K562 treated with DMSO at 1 percent for 12 hours (cell line): ENCODE data around the gene STRN4. TPM values are rescaled to one million over a fixed set of nuclear protein-coding genes. Genes with fewer than 3 reads are reported as not detected.

Experiments
- total RNA-seq: library from RNA; unstranded; fragments of 300-600 nt; gene quantifications from 2 replicates; pipeline ENCODE4 v1.2.3, GENCODE V29; 2022; ENCODE audit not compliant: insufficient read depth

Gene STRN4
- total RNA-seq, result 66.0 and 88.6 TPM in 2 replicates

GRCh38 chr19:46746281-46747057 is at the start of gene STRN4:
TSS of gene STRN4 (minus strand) at chr19:46746450. CDS start at chr19:46746430, 20 bp downstream.

GRCh38 chr19:46788262-46788967 is 42.2 kb upstream of the STRN4 start, which contains the start of gene SLC1A5:
TSS of gene SLC1A5 (minus strand) at chr19:46788594. CDS start at chr19:46787965, 629 bp downstream.

GRCh38 chr19:46745521-46746280 is 549 bp downstream of the STRN4 start, which contains the start of gene FKRP:
TSS of gene FKRP (plus strand) at chr19:46746057. CDS start at chr19:46755451, 9,394 bp downstream.

DNA sequence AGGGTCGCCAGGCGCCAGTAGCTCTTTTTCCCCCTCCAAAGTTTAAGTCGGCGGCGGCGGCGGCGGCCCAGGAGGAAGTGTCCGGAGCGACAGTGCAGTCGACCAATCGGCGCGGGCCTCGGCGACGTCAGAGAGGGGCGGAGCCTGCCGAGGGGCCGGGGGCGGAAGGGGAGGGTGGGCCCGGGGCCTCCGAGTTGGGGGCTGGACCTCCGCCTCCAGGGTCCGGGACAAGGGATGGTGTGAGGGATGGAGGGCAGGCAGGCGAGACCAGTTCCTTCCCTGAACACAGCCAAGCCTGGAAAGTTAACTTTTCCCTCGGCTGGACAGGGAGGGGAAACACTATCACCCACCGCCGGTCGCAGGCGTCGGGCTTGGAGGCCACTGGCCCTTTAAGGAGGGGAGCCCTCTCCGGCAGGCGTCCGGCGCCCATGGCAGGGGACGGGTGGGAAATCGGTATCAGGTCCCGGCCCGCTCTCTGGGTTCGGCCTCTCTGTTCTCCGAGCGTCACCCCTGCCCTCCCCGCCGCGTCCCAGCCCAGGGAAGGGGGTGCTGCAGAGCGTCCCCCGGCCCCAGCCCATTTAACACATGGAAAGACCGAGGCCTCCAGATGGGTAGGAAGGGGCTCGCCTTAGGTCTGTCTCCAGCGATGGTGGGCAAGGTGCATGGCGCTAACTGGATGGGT is 29.1 kb downstream of the STRN4 start, which contains the start of gene PRKD2:
PRKD2 (minus strand) TSS at position 81 of the 682 bp plus-strand sequence. CDS start 744 bp downstream, outside the sequence.

Other genes with a start within 250 kb of the STRN4 start
- gene CALM3, start 145.1 kb downstream of the STRN4 start, total RNA-seq, result 232 and 346 TPM in 2 replicates
- not detected in 2 replicates for gene PTGIR, start 121.4 kb downstream of the STRN4 start, total RNA-seq
- not detected in 2 replicates for gene GNG8, start 110.2 kb downstream of the STRN4 start, total RNA-seq
- 1.9 and 2.8 TPM in 2 replicates for gene DACT3, start 85.3 kb downstream of the STRN4 start, total RNA-seq
- gene PRKD2, start 29.3 kb downstream of the STRN4 start, total RNA-seq, result 41.6 and 57.2 TPM in 2 replicates
- 31.3 and 59.8 TPM in 2 replicates for gene FKRP, start 393 bp downstream of the STRN4 start, total RNA-seq
- 399 and 497 TPM in 2 replicates for gene SLC1A5, start 42.1 kb upstream of the STRN4 start, total RNA-seq
- gene AP2S1, start 104.4 kb upstream of the STRN4 start, total RNA-seq, result 377 and 597 TPM in 2 replicates
- 10.2 and 38.2 TPM in 2 replicates for gene ARHGAP35, start 114.5 kb upstream of the STRN4 start, total RNA-seq